GM12878 (cell line): ENCODE data around the gene EMILIN2. TPM values are rescaled to one million over a fixed set of nuclear protein-coding genes. Genes with fewer than 3 reads are reported as not detected.
"Not testable (repeated sequence)": the region's sequence is repeated elsewhere in the genome, so short reads cannot be mapped to it uniquely, and the experiment has no call there.

Experiments
- ATAC-seq: fragments of 200-7000 bp; cut with Tn5 transposase; 3 replicates; pipeline ENCODE4 v1.9.1; 2020; ENCODE audit warnings: mild to moderate bottlenecking, moderate library complexity
- BruUV-seq: library from RNA; stranded (reverse); fragments of 400-500 nt; replicated peaks from 2 replicates; lab custom pipeline; 2021; lab: Mats Ljungman, UMichigan
- CTCF ChIA-PET: fragments of 300-600 bp; sonication (Branson Sonifier 250); formaldehyde crosslinking; extraction: SDS; loops from one replicate; lab custom pipeline; 2021; ENCODE audit warnings: inconsistent platforms; lab: Yijun Ruan, JAX
- POLR2A ChIA-PET: fragments of 350-600 bp; formaldehyde crosslinking; extraction: SDS; loops from one replicate; lab custom pipeline; 2021; ENCODE audit warnings: inconsistent platforms; lab: Charles Lee
- RAD21 ChIA-PET: fragments of 300-600 bp; sonication (Branson Sonifier 250); formaldehyde crosslinking; loops from one replicate; lab custom pipeline; 2023; ENCODE audit warnings: antibody characterized with exemption; ENCODE audit not compliant: unreplicated experiment; lab: Charles Lee
- SMC1A ChIA-PET: fragments of 300-600 bp; sonication (Branson Sonifier 250); formaldehyde crosslinking; loops from one replicate; lab custom pipeline; 2023; ENCODE audit not compliant: unreplicated experiment, uncharacterized antibody; lab: Charles Lee
- DNase-seq: peaks from one replicate; pipeline ENCODE4 v3.0.0-alpha.2; 2011; ENCODE audit warnings: low read depth, low spot score
- FAIRE-seq: peaks from 3 replicates; lab custom pipeline; 2011; peaks lifted over from hg19 to GRCh38; lab: Jason Lieb, UNC
- H2AFZ ChIP-seq: 2 replicates; pipeline ENCODE4 v1.6.0; 2011; ENCODE audit warnings: low read depth, low read length, control low read depth; ENCODE audit not compliant: control insufficient read depth
- H3K27ac ChIP-seq: 2 replicates; pipeline ENCODE4 v1.5.1; 2011; ENCODE audit warnings: control low read depth; ENCODE audit not compliant: control insufficient read depth, insufficient read depth
- H3K27me3 ChIP-seq, 2 experiments: replicated peaks in 1 of 2; 2 replicates each; pipeline versions ENCODE4 v1.6.0 to v1.6.1; 2011; ENCODE audit warnings: low read length in 1 of 2; ENCODE audit not compliant: control insufficient read depth in 2 of 2, insufficient read depth in 2 of 2
- H3K36me3 ChIP-seq, 2 experiments: 2 replicates each; pipeline ENCODE4 v1.5.1; 2011; ENCODE audit warnings: low read length in 1 of 2; ENCODE audit not compliant: control insufficient read depth in 2 of 2, insufficient read depth in 2 of 2
- H3K4me1 ChIP-seq: 2 replicates; pipeline ENCODE4 v1.6.1; 2011; ENCODE audit warnings: mild to moderate bottlenecking, low read length, moderate library complexity, mixed read lengths; ENCODE audit not compliant: control insufficient read depth, insufficient read depth
- H3K4me2 ChIP-seq: 2 replicates; pipeline ENCODE4 v1.6.0; 2011; ENCODE audit warnings: control low read depth; ENCODE audit not compliant: control insufficient read depth, insufficient read depth
- H3K4me3 ChIP-seq: fragments of 200-600 bp; sonication (generic); 2 replicates; pipeline ENCODE4 v1.5.1; 2016
- H3K79me2 ChIP-seq: 2 replicates; pipeline ENCODE4 v1.6.0; 2011; ENCODE audit warnings: low read length; ENCODE audit not compliant: control insufficient read depth, insufficient read depth
- H3K9ac ChIP-seq: 2 replicates; pipeline ENCODE4 v1.8.0; 2011; ENCODE audit warnings: low read length, control low read depth, mixed read lengths; ENCODE audit not compliant: control insufficient read depth, insufficient read depth
- H3K9me3 ChIP-seq: replicated peaks from 3 replicates; pipeline ENCODE4 v1.5.1; 2011; ENCODE audit warnings: mild to moderate bottlenecking, low read length; ENCODE audit not compliant: control insufficient read depth, insufficient read depth
- H4K20me1 ChIP-seq: 2 replicates; pipeline ENCODE4 v1.6.0; 2011; ENCODE audit not compliant: control insufficient read depth, insufficient read depth
- EZH2 ChIP-seq: IDR thresholded peaks from 2 replicates; pipeline ENCODE4 v1.6.1; 2012; ENCODE audit warnings: low read depth, mild to moderate bottlenecking, control low read depth, inconsistent platforms, low read length, borderline replicate concordance; ENCODE audit not compliant: control insufficient read depth
- FOXK2 ChIP-seq: fragments of 450-650 bp; IDR thresholded peaks from 2 replicates; pipeline ENCODE4 v1.6.1; 2017; ENCODE audit warnings: mild to moderate bottlenecking, moderate library complexity
- GABPA ChIP-seq: IDR thresholded peaks from 2 replicates; pipeline ENCODE4 v1.6.1; 2014; ENCODE audit warnings: antibody characterized with exemption, low read depth, mild to moderate bottlenecking, inconsistent platforms
- KDM1A ChIP-seq: fragments of 200-600 bp; sonication (generic); IDR thresholded peaks from 2 replicates; pipeline ENCODE4 v1.6.1; 2016; ENCODE audit warnings: borderline replicate concordance
- MAX ChIP-seq: IDR thresholded peaks from 2 replicates; pipeline ENCODE4 v1.6.1; 2012; ENCODE audit warnings: low read depth, low read length, improper control_type of control experiment
- MEF2A ChIP-seq: IDR thresholded peaks from 2 replicates; pipeline ENCODE4 v1.6.1; 2011; ENCODE audit warnings: low read depth, mild to moderate bottlenecking, low read length, moderate library complexity; ENCODE audit not compliant: insufficient read depth
- PKNOX1 ChIP-seq: fragments of 450-650 bp; IDR thresholded peaks from 2 replicates; pipeline ENCODE4 v1.6.1; 2016; ENCODE audit warnings: mild to moderate bottlenecking
- REST ChIP-seq: IDR thresholded peaks from 2 replicates; pipeline ENCODE4 v1.6.1; 2012; ENCODE audit warnings: mild to moderate bottlenecking, low read depth, low read length
- SUPT20H ChIP-seq: IDR thresholded peaks from 2 replicates; pipeline ENCODE4 v1.6.1; 2011; ENCODE audit warnings: low read depth, mild to moderate bottlenecking, low read length, moderate library complexity, borderline replicate concordance; ENCODE audit not compliant: control insufficient read depth
- WRNIP1 ChIP-seq: IDR thresholded peaks from 2 replicates; pipeline ENCODE4 v1.6.1; 2011; ENCODE audit warnings: low read depth, low read length, improper control_type of control experiment, borderline replicate concordance
- ZNF622 ChIP-seq: fragments of 450-650 bp; IDR thresholded peaks from 2 replicates; pipeline ENCODE4 v1.6.1; 2017; ENCODE audit warnings: mild to moderate bottlenecking, inconsistent platforms
- WGBS: methylation state at CpG from one replicate; pipeline ENCODE4 v1.1.6; 2016; ENCODE audit warnings: low lambda C conversion rate; ENCODE audit not compliant: insufficient replicate concordance, insufficient coverage; ENCODE audit errors: missing lambda C conversion rate; 5-methylcytosine and 5-hydroxymethylcytosine counted together
- in situ Hi-C: fragments of 300-500 bp; cut with MboI; formaldehyde crosslinking; loops from 9 replicates; pipeline ENCODE4 v1.14.3; 2018; ENCODE audit warnings: mixed read lengths
- intact Hi-C: fragments of 100-400 bp; cut with micrococcal nuclease; formaldehyde crosslinking; loops from one replicate; pipeline ENCODE4 v1.14.2; 2022; ENCODE audit not compliant: unreplicated experiment
- polyA plus RNA-seq, 11 experiments: library from polyadenylated mRNA; depleted of rRNA in 4 of 11; unstranded in 6 of 11; stranded (reverse) in 5 of 11; fragments of >200 nt; fragmentation: Nextera tagmentation in 4 of 11; fragmentation: Illumina TruSeq in 1 of 11; extraction: Ambion mirVana in 4 of 11; extraction: Trizol in 1 of 11; gene quantifications; 1 replicate in 1 of 11; 2 replicates in 10 of 11; pipeline versions ENCODE4 v1.2.1 to v1.2.3, GENCODE V29; 2011 to 2016; ENCODE audit warnings: inconsistent platforms in 2 of 11, missing spikeins in 2 of 11, low read depth in 1 of 11
- total RNA-seq, 4 experiments: library from RNA; depleted of rRNA in 3 of 4; stranded (reverse); fragments of >200 nt in 3 of 4; fragmentation: Illumina TruSeq in 1 of 4; extraction: Trizol in 1 of 4; gene quantifications; 2 replicates each; pipeline versions ENCODE4 v1.2.1 to v1.2.3, GENCODE V29; 2013 to 2021

Gene EMILIN2
- total and polyA plus RNA-seq, 10 of the 15 experiments (the other 5 are each of a cell fraction or from before 2014, with no cell fraction given) = 0.58 to 18.4 (median 5.9) TPM

GRCh38 chr18:2852460-2852859 lies 5.7 kb downstream of the EMILIN2 start:
- H3K9me3 ChIP-seq, H3K4me2 ChIP-seq, ATAC-seq, POLR2A ChIA-PET, SMC1A ChIA-PET, intact Hi-C loops, H3K9ac ChIP-seq, H3K79me2 ChIP-seq, RAD21 ChIA-PET, H3K27me3 ChIP-seq, FAIRE-seq, BruUV-seq, in situ Hi-C loops, H3K27ac ChIP-seq, H3K4me1 ChIP-seq, H3K4me3 ChIP-seq, H3K36me3 ChIP-seq, CTCF ChIA-PET, DNase-seq, H4K20me1 ChIP-seq, H2AFZ ChIP-seq: not testable (repeated sequence)
- 33% methylated on average over 12 of the region's 12 CpGs for WGBS

GRCh38 chr18:2853173-2853925 lies 6.5 kb downstream of the EMILIN2 start:
- no peaks in the 10 kb centered on the region for H4K20me1 ChIP-seq
- H3K27ac ChIP-seq = no peak overlapping the region
- H3K4me2 ChIP-seq = no peak overlapping the region
- no peaks in the 10 kb centered on the region for H3K36me3 ChIP-seq
- RAD21 ChIA-PET = no interaction called here
- H3K27me3 ChIP-seq = peaks cover 0 to 5% of the 10 kb centered on the region in 2 experiments; a peak in 3 of 4 replicates
- ATAC-seq = no peak
- no peak for FAIRE-seq
- in situ Hi-C loops = no loop called here
- WGBS = 72% methylated on average over 18 of the region's 18 CpGs
- POLR2A ChIA-PET = no interaction called here
- H3K4me1 ChIP-seq = no peaks in the 10 kb centered on the region
- no peak for DNase-seq
- H3K9ac ChIP-seq = no peak overlapping the region
- SMC1A ChIA-PET = no interaction called here
- intact Hi-C loops = no loop called here
- H3K79me2 ChIP-seq = no peaks in the 10 kb centered on the region
- H2AFZ ChIP-seq = no peak overlapping the region
- CTCF ChIA-PET = no interaction called here
- no TSS peak for BruUV-seq
- H3K4me3 ChIP-seq = no peak overlapping the region
- H3K9me3 ChIP-seq = no peaks in the 10 kb centered on the region
- TF ChIP-seq SUPT20H (no peak), PKNOX1 (no peak), FOXK2 (no peak), GABPA (no peak), MEF2A (no peak), EZH2 (no peak), MAX (no peak), WRNIP1 (no peak), REST (no peak), KDM1A (no peak), ZNF622 (no peak)
